HepG2 (cell line): ENCODE data around the gene PDIA4. TPM values are rescaled to one million over a fixed set of nuclear protein-coding genes. Genes with fewer than 3 reads are reported as not detected.

Source experiments
- CREB1 ChIP-seq, 2 experiments: fragments of 450-650 bp in 1 of 2; IDR thresholded peaks; 2 replicates each; pipeline ENCODE4 v1.6.1; 2016 to 2017; ENCODE audit warnings: control low read depth in 1 of 2, mild to moderate bottlenecking in 1 of 2, missing compliant biosample characterization in 1 of 2, missing genetic modification characterization in 1 of 2
- FOXO1 ChIP-seq: sonication (generic); formaldehyde crosslinking; IDR thresholded peaks from 2 replicates; pipeline ENCODE4 v1.4.0; 2020; ENCODE audit warnings: missing genetic modification reagents
- GPN1 ChIP-seq: sonication (generic); formaldehyde crosslinking; IDR thresholded peaks from 2 replicates; pipeline ENCODE4 v1.5.1; 2020; ENCODE audit warnings: missing genetic modification reagents, borderline replicate concordance
- KAT2B ChIP-seq: fragments of 150-350 bp; IDR thresholded peaks from 2 replicates; pipeline ENCODE4 v1.6.1; 2014; ENCODE audit warnings: low read depth, low read length, borderline replicate concordance
- PAWR ChIP-seq: sonication (generic); formaldehyde crosslinking; IDR thresholded peaks from 2 replicates; pipeline ENCODE4 v1.4.0; 2020; ENCODE audit warnings: missing genetic modification reagents, mild to moderate bottlenecking, borderline replicate concordance
- SP2 ChIP-seq: sonication (generic); formaldehyde crosslinking; IDR thresholded peaks from 2 replicates; pipeline ENCODE4 v1.5.1; 2020; ENCODE audit warnings: mild to moderate bottlenecking, missing genetic modification reagents
- ZNF232 ChIP-seq: sonication (generic); formaldehyde crosslinking; IDR thresholded peaks from 2 replicates; pipeline ENCODE4 v1.4.0; 2020; ENCODE audit warnings: missing genetic modification reagents, borderline replicate concordance
- polyA plus RNA-seq, 8 experiments: library from polyadenylated mRNA; depleted of rRNA in 3 of 8; stranded (reverse) in 7 of 8; unstranded in 1 of 8; fragments of >200 nt; fragmentation: Illumina TruSeq in 4 of 8; extraction: Trizol in 4 of 8; gene quantifications; 2 replicates each; pipeline versions ENCODE4 v1.2.1 to v1.2.3, GENCODE V29; 2011 to 2016; ENCODE audit warnings: low read depth in 4 of 8, missing spikeins in 1 of 8, mixed read lengths in 1 of 8; ENCODE audit not compliant: insufficient read depth in 1 of 8
- total RNA-seq, 5 experiments: library from RNA; depleted of rRNA; stranded (reverse); fragments of >200 nt; fragmentation: Illumina TruSeq; extraction: Trizol; gene quantifications; 2 replicates each; pipeline ENCODE4 v1.2.3, GENCODE V29; 2016; ENCODE audit warnings: low read depth in 1 of 5
- TF ChIP-seq, protein P1 (sequence below): sonication (generic); formaldehyde crosslinking; IDR thresholded peaks from one replicate; pipeline ENCODE4 v1.5.1; 2020; ENCODE audit warnings: mild to moderate bottlenecking, missing genetic modification reagents; ENCODE audit errors: not compliant biosample characterization
- TF ChIP-seq, protein P2 (sequence below): IDR thresholded peaks from 2 replicates; pipeline ENCODE4 v1.6.1; 2012; ENCODE audit warnings: low read depth, low read length, improper control_type of control experiment
- TF ChIP-seq, protein P3 (sequence below): sonication (generic); formaldehyde crosslinking; IDR thresholded peaks from 2 replicates; pipeline ENCODE4 v1.8.0; 2023; ENCODE audit warnings: mild to moderate bottlenecking, missing genetic modification reagents
- TF ChIP-seq, protein P4 (sequence below): sonication (generic); formaldehyde crosslinking; IDR thresholded peaks from 2 replicates; pipeline ENCODE4 v1.4.0; 2020; ENCODE audit warnings: missing genetic modification reagents; ENCODE audit errors: not compliant biosample characterization
- TF ChIP-seq, protein P5 (sequence below): sonication (generic); formaldehyde crosslinking; IDR thresholded peaks from 2 replicates; pipeline ENCODE4 v1.4.0; 2020; ENCODE audit warnings: missing genetic modification reagents

Gene PDIA4
- total and polyA plus RNA-seq, 2 of the 13 experiments (the other 11 are each of a cell fraction or from before 2014, with no cell fraction given), result 278 to 402 TPM

DNA sequence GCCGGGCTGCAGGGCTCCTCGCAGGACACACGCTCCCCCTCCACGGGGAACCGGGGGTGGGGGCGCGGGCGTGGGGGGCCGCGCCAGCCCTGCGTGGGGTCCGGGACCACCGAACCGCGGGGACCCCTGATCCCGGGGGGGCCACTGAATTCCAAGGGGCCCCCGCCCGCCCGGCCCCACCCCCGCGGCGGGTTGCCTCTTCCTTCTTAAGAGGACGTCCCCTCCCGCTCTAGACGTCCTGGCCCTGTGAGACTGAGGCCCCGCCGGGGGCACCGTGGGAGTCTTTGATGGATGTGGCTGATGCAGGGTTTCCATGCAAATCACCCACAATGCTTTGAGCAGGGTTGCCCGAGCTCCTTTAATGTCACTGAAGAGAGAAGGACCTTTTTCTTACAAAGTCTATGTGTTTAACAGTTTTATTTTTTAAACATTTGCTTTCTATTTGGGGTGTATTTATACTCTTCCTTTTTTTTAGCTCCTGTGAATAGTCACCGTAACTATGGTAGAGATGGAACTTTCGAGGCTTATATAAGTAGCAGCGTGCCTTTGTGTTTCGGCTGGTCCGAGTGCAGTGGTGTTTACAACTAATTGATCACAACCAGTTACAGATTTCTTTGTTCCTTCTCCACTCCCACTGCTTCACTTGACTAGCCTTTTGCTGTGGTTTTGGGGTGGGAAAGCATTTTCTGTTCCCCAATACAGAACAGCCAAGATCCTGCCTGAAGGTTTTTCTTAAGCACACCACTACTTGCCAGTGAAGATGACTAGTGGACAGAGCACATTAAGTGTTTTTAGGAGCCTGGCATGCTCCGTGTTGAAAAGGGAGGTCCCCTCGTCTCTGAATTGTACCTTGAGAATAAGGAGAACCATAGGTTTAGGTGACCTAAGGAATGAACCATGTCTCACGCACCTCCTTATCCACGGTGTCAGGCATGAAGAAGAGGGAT, 44.8 kb downstream of the PDIA4 start (continued):
- TF ChIP-seq, protein P1, sequence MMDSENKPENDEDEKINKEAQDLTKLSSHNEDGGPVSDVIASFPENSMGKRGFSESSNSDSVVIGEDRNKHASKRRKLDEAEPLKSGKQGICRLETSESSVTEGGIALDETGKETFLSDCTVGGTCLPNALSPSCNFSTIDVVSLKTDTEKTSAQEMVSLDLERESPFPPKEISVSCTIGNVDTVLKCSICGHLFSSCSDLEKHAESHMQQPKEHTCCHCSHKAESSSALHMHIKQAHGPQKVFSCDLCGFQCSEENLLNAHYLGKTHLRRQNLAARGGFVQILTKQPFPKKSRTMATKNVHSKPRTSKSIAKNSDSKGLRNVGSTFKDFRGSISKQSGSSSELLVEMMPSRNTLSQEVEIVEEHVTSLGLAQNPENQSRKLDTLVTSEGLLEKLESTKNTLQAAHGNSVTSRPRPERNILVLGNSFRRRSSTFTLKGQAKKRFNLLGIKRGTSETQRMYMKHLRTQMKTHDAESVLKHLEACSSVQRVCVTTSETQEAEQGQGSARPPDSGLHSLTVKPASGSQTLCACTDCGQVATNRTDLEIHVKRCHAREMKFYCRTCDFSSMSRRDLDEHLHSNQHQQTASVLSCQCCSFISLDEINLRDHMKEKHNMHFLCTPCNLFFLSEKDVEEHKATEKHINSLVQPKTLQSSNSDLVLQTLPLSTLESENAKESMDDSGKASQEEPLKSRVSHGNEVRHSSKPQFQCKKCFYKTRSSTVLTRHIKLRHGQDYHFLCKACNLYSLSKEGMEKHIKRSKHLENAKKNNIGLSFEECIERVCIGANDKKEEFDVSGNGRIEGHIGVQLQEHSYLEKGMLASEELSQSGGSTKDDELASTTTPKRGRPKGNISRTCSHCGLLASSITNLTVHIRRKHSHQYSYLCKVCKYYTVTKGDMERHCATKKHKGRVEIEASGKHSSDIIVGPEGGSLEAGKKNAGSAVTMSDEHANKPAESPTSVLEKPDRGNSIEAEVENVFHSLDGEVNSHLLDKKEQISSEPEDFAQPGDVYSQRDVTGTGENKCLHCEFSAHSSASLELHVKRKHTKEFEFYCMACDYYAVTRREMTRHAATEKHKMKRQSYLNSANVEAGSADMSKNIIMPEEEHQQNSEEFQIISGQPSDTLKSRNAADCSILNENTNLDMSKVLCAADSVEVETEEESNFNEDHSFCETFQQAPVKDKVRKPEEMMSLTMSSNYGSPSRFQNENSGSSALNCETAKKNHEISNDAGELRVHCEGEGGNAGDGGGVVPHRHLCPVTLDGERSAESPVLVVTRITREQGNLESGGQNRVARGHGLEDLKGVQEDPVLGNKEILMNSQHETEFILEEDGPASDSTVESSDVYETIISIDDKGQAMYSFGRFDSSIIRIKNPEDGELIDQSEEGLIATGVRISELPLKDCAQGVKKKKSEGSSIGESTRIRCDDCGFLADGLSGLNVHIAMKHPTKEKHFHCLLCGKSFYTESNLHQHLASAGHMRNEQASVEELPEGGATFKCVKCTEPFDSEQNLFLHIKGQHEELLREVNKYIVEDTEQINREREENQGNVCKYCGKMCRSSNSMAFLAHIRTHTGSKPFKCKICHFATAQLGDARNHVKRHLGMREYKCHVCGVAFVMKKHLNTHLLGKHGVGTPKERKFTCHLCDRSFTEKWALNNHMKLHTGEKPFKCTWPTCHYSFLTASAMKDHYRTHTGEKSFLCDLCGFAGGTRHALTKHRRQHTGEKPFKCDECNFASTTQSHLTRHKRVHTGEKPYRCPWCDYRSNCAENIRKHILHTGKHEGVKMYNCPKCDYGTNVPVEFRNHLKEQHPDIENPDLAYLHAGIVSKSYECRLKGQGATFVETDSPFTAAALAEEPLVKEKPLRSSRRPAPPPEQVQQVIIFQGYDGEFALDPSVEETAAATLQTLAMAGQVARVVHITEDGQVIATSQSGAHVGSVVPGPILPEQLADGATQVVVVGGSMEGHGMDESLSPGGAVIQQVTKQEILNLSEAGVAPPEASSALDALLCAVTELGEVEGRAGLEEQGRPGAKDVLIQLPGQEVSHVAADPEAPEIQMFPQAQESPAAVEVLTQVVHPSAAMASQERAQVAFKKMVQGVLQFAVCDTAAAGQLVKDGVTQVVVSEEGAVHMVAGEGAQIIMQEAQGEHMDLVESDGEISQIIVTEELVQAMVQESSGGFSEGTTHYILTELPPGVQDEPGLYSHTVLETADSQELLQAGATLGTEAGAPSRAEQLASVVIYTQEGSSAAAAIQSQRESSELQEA (CRISPR knock-in tag), result no peak
- TF ChIP-seq, protein P2, sequence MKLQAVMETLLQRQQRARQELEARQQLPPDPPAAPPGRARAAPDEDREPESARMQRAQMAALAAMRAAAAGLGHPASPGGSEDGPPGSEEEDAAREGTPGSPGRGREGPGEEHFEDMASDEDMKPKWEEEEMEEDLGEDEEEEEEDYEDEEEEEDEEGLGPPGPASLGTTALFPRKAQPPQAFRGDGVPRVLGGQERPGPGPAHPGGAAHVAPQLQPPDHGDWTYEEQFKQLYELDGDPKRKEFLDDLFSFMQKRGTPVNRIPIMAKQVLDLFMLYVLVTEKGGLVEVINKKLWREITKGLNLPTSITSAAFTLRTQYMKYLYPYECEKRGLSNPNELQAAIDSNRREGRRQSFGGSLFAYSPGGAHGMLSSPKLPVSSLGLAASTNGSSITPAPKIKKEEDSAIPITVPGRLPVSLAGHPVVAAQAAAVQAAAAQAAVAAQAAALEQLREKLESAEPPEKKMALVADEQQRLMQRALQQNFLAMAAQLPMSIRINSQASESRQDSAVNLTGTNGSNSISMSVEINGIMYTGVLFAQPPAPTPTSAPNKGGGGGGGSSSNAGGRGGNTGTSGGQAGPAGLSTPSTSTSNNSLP, result no peak
- TF ChIP-seq FOXO1 (CRISPR knock-in tag), result peak; percentile 63; the same call in 1 of the 2 replicates
- no peak for TF ChIP-seq KAT2B
- TF ChIP-seq, protein P3, sequence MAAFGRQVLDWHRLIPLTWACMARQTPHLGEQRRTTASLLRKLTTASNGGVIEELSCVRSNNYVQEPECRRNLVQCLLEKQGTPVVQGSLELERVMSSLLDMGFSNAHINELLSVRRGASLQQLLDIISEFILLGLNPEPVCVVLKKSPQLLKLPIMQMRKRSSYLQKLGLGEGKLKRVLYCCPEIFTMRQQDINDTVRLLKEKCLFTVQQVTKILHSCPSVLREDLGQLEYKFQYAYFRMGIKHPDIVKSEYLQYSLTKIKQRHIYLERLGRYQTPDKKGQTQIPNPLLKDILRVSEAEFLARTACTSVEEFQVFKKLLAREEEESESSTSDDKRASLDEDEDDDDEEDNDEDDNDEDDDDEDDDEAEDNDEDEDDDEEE (CRISPR knock-in tag), result no peak
- TF ChIP-seq, protein P4, sequence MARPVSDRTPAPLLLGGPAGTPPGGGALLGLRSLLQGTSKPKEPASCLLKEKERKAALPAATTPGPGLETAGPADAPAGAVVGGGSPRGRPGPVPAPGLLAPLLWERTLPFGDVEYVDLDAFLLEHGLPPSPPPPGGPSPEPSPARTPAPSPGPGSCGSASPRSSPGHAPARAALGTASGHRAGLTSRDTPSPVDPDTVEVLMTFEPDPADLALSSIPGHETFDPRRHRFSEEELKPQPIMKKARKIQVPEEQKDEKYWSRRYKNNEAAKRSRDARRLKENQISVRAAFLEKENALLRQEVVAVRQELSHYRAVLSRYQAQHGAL (CRISPR knock-in tag), result no peak
- TF ChIP-seq ZNF232 (CRISPR knock-in tag), result no peak
- TF ChIP-seq GPN1, result no peak
- no peak for TF ChIP-seq SP2
- TF ChIP-seq, protein P5, sequence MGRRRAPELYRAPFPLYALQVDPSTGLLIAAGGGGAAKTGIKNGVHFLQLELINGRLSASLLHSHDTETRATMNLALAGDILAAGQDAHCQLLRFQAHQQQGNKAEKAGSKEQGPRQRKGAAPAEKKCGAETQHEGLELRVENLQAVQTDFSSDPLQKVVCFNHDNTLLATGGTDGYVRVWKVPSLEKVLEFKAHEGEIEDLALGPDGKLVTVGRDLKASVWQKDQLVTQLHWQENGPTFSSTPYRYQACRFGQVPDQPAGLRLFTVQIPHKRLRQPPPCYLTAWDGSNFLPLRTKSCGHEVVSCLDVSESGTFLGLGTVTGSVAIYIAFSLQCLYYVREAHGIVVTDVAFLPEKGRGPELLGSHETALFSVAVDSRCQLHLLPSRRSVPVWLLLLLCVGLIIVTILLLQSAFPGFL (CRISPR knock-in tag), result no peak
- no peak for TF ChIP-seq PAWR (CRISPR knock-in tag)
- TF ChIP-seq CREB1 (IDR thresholded peaks at IDR 0.05), result no peak
- peak; percentile 69 for TF ChIP-seq CREB1 (CRISPR knock-in tag; IDR thresholded peaks at IDR 0.05)
